ENCODE measurements around the gene CALR3.

GRCh38 chr19:16497837-16498236 is 1.9 kb upstream of the CALR3 start:
- TF ChIP-seq ZNF790 (CRISPR knock-in tag; IDR thresholded peaks at IDR 0.05; ENCODE audit: borderline replicate concordance): no peak
- no peak for TF ChIP-seq GABPB1 (CRISPR knock-in tag; IDR thresholded peaks at IDR 0.05)
- no peak for TF ChIP-seq CENPX (CRISPR knock-in tag; IDR thresholded peaks at IDR 0.05)
- TF ChIP-seq ZNF333 (CRISPR knock-in tag; IDR thresholded peaks at IDR 0.05; ENCODE audit: borderline replicate concordance): no peak
